ENCODE measurements around the gene HUWE1. TPM values are rescaled to one million over a fixed set of nuclear protein-coding genes. Genes with fewer than 3 reads are reported as not detected.
"Not testable (repeated sequence)": the region's sequence is repeated elsewhere in the genome, so short reads cannot be mapped to it uniquely, and the experiment has no call there.

HUWE1 gene
- polyA plus RNA-seq, 1 experiment = 57.5 TPM

GRCh38 chrX:53723381-53723780, 36.9 kb upstream of the HUWE1 start:
- Histone ChIP-seq H3K27me3 (ENCODE audit: control insufficient read depth, insufficient read depth, low read length) (no peaks in the 10 kb centered on the region), H3K4me3 (ENCODE audit: low read depth, low read length) (no peak overlapping the region), H3K36me3 (ENCODE audit: control insufficient read depth, insufficient read depth, low read length) (no peaks in the 10 kb centered on the region)
- no peak for DNase-seq (ENCODE audit: low read depth)
- TF ChIP-seq CTCF (IDR thresholded peaks at IDR 0.05; ENCODE audit: insufficient read depth, low read depth, low read length) = no peak
- ChIA-PET POLR2A (no interaction called here), CTCF (no interaction called here)

- CTCF ChIA-PET; H3K4me3 ChIP-seq (ENCODE audit: low read depth, low read length); H3K27me3 ChIP-seq (ENCODE audit: control insufficient read depth, insufficient read depth, low read length); H3K36me3 ChIP-seq (ENCODE audit: control insufficient read depth, insufficient read depth, low read length); POLR2A ChIA-PET; DNase-seq (ENCODE audit: low read depth): not testable (repeated sequence)
These were observed 35.1 kb upstream of the HUWE1 start for GRCh38 chrX:53721610-53722009.

- CTCF ChIA-PET = interaction anchor here (0.7 kb wide), 1 partner anchor 636 kb away, joined by 3 read pairs; no protein-coding TSS in a partner anchor
- POLR2A ChIA-PET; H3K36me3 ChIP-seq (ENCODE audit: control insufficient read depth, insufficient read depth, low read length); DNase-seq (ENCODE audit: low read depth); H3K27me3 ChIP-seq (ENCODE audit: control insufficient read depth, insufficient read depth, low read length); H3K4me3 ChIP-seq (ENCODE audit: low read depth, low read length): not testable (repeated sequence)
These were observed 33.1 kb upstream of the HUWE1 start for GRCh38 chrX:53719666-53720065.

GRCh38 chrX:53718073-53718472, 31.6 kb upstream of the HUWE1 start:
- ChIA-PET CTCF (no interaction called here), POLR2A (no interaction called here)
- no peak overlapping the region for H3K4me3 ChIP-seq (ENCODE audit: low read depth, low read length)
- no peak for DNase-seq (ENCODE audit: low read depth)
- no peaks in the 10 kb centered on the region for H3K27me3 ChIP-seq (ENCODE audit: control insufficient read depth, insufficient read depth, low read length)
- no peaks in the 10 kb centered on the region for H3K36me3 ChIP-seq (ENCODE audit: control insufficient read depth, insufficient read depth, low read length)
- no peak for TF ChIP-seq CTCF (IDR thresholded peaks at IDR 0.05; ENCODE audit: insufficient read depth, low read depth, low read length)

GRCh38 chrX:53717205-53717604, 30.7 kb upstream of the HUWE1 start:
- Histone ChIP-seq H3K27me3 (ENCODE audit: control insufficient read depth, insufficient read depth, low read length) (no peaks in the 10 kb centered on the region), H3K36me3 (ENCODE audit: control insufficient read depth, insufficient read depth, low read length) (no peaks in the 10 kb centered on the region), H3K4me3 (ENCODE audit: low read depth, low read length) (no peak overlapping the region)
- ChIA-PET CTCF (no interaction called here), POLR2A (no interaction called here)
- no peak for DNase-seq (ENCODE audit: low read depth)
- TF ChIP-seq CTCF (IDR thresholded peaks at IDR 0.05; ENCODE audit: insufficient read depth, low read depth, low read length) = no peak

- CTCF ChIA-PET = no interaction called here
- POLR2A ChIA-PET = no interaction called here
- Histone ChIP-seq H3K27me3 (ENCODE audit: control insufficient read depth, insufficient read depth, low read length) (no peaks in the 10 kb centered on the region), H3K36me3 (ENCODE audit: control insufficient read depth, insufficient read depth, low read length) (no peaks in the 10 kb centered on the region), H3K4me3 (ENCODE audit: low read depth, low read length) (no peak overlapping the region)
- TF ChIP-seq CTCF (IDR thresholded peaks at IDR 0.05; ENCODE audit: insufficient read depth, low read depth, low read length) = no peak
- no peak for DNase-seq (ENCODE audit: low read depth)
These were observed 30.0 kb upstream of the HUWE1 start for GRCh38 chrX:53716328-53717088.

All from BJ (cell line).